Stimulated activated CD4-positive, alpha-beta T cell treated with anti-CD3 and anti-CD28 coated beads, Interleukin-15, amount 100 ng/mL, for 1 hour (primary cell): ENCODE data around the gene MTHFD2.
"Not testable (repeated sequence)": the region's sequence is repeated elsewhere in the genome, so short reads cannot be mapped to it uniquely, and the experiment has no call there.

Experiments used
- DNase-seq, 2 donors: peaks; one replicate each; pipeline ENCODE4 v3.0.0-alpha.2; 2020; ENCODE audit warnings: low read depth in 1 of 2, low spot score in 1 of 2

Gene MTHFD2

DNA sequence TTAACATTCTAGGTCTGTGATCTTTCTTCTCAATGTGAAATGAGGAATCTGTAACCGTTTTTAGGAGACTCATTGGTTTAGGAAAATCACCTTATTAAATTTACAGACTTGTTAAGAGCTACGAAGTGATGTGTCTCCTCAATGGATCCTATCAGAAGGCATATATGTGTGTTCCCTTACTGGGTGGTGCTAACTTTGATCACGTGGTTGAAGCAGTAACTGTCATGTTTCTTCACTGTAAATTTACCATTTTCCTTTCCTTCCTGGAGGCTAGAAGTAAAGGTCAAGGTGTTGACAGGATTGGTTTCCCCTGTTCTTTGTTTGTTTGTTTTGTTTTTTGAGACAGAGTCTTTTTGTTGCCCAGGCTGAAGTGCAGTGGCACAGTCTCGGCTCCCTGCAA is 1.4 kb upstream of the MTHFD2 start:
- DNase-seq, result no peak

DNA sequence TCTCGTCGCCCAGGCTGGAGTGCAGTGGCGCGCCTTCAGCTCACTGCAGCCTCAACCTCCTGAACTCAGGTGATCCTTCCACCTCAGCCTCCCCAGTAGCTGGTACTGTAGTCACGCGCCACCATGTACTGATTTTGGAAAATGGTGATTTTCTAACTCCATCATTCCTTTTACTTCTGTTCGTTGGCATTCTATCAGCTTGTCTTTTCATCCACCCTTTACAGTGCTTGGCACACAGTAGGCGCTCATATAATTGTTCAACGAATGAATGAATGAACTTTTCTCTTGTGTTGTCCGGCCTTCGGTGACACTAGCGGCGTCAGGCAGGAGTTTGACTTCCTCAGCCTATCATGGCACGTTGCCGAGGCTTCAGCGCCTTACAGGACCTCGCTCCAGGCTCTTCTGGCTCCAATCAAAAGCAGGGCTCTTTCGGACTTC is 373 bp upstream of the MTHFD2 start:
- DNase-seq, result no peak

DNA sequence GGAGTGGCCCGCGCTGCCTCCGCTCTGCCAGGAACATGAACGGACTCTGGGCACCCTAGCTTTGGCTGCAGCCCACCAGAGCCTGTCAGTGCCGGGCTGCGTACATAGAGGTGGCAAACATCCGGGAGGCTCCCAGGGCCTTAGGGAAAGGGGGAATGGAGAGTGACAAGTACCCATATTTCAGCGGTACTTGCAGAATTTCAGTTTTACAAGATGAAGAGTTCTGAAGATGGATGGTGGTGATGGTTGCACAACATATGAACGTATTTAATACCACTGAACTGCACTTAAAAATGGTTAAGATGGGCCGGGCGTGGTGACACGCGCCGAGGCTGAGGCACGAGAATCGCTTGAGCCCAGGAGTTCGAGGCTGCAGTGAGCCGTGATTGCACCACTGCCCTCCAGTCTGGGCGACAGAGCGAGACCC is 873 bp downstream of the MTHFD2 start:
- DNase-seq, result no peak

DNA sequence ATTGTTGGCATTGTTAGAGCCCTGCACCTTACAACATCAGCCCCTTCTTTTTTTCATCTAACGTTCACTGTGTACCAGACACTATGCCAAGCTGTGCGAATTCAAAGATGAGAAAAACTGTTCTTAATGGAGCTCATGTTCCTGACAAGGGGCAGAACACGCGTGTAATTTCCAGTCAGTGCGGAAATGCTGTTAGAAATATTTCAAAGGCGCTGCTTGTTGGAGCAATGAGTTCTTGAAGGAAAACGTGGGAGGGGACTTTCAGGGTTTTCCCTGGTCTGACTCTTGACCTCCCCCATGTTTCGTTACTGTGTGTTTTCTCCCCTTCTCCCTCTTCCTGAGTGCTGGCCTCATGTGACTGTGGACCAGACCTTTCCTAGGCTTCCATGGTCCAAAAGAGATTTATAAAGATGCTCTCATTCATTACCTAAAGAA is 1.5 kb downstream of the MTHFD2 start:
- no peak for DNase-seq

DNA sequence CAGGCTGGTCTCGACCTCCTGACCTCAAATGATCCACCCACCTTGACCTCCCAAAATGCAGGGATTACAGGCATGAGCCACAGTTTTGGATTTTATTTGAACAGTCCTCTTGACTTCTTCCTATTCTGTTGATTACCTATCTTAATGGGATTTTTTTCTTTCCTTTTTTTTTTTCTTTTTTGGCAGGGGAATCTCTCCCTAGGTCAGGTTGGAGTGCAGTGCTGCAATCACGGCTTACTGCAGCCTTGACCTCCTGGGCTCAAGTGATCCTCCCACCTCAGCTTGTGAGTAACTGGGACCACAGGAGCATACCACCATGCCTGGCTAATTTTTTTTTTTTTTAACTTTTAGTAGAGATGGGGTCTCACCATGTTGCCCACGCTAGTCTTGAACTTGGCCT is 2.8 kb downstream of the MTHFD2 start:
- DNase-seq, result no peak

DNA sequence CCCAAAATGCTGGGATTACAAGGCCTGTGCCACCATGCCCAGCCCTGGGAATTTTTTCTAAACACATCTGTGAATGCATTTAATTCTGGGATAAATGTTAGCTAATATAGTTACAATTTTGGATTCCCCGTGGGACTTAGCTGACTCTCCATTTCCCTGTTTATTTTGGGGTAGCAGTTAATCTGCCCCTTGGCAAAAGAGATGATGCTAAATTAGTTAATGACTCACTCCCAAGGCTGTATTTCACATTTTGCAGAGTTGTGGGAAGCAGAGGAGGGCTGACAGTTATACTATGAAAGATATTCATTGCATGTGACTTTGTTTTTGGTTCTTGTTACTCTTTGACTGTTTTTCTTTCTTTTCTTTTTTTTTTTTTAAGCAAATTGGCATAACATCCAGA is 3.2 kb downstream of the MTHFD2 start:
- no peak for DNase-seq

DNA sequence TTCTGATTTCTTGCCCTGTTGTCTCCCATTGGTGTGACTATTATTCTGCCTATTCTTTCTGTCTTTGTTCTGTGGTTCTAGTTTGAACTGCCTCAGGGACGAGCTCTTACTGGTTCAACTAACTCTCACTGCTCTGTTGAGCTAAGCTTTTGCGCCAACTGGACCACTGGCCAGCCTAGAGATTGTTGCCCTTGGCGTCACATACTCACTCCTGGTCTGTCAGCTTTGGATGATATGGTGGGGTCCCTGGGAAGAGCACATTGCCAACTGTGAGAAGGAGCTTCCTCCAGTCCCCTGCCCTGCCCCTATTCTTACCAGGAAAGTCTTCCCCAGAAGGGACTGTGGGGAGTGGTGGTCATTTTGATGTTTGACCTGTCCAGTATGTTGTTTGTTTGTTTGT is 6.0 kb downstream of the MTHFD2 start:
- DNase-seq, result no peak

DNA sequence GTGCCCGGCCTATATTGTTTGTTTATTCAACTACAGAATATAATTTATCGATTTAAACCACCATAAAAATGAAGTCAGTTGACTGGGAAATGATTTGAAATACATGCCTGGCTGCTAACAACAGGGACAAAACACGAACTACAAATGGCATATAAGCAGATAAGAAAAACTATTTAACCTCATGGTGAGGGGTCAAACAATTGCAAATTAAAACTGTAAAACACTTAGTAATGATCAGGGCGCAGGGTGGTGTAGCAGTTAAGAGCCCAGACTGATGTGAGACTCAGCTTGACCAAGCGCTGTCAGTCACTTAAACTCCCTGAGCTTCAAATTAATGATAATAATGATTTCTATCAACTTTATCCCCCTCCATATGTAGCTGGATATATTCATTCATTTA is 6.7 kb downstream of the MTHFD2 start:
- no peak for DNase-seq

DNA sequence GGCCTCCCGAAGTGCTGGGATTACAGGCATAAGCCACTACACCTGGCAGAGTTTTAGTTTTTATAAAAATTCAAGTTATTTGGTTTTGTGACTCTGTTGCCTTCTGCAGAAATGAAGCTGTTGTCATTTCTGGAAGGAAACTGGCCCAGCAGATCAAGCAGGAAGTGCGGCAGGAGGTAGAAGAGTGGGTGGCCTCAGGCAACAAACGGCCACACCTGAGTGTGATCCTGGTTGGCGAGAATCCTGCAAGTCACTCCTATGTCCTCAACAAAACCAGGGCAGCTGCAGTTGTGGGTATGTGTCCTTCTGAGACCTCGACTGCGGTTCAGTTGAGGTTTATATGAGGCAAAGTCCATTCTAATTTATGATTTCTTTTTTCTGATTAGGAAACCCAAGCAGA is 7.2 kb downstream of the MTHFD2 start:
- no peak for DNase-seq

DNA sequence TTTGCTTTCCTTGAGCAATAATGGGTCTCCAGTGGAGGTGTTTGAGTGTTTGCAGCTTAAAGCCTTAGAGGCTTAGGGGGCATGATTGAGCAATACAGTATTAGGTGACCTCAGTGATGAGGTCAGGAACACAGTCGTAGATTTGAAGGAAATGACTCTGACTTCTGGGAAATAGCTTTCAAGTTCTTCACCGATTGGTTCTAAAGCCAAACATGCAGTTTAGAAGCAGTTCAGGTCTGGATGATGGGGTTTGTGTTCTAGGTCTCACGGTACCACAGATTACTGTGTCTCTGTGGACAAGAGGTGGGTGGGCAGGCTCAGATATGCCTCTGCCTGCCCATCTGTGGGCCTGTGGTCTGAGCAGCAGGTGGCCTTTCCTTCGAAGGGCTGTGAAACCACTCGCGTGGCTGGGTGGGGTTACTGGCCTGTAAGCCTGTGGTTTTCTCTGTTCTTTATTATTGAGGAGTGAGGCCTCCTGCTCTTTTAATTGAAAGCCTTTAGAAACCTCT is 7.8 kb downstream of the MTHFD2 start:
- no peak for DNase-seq

DNA sequence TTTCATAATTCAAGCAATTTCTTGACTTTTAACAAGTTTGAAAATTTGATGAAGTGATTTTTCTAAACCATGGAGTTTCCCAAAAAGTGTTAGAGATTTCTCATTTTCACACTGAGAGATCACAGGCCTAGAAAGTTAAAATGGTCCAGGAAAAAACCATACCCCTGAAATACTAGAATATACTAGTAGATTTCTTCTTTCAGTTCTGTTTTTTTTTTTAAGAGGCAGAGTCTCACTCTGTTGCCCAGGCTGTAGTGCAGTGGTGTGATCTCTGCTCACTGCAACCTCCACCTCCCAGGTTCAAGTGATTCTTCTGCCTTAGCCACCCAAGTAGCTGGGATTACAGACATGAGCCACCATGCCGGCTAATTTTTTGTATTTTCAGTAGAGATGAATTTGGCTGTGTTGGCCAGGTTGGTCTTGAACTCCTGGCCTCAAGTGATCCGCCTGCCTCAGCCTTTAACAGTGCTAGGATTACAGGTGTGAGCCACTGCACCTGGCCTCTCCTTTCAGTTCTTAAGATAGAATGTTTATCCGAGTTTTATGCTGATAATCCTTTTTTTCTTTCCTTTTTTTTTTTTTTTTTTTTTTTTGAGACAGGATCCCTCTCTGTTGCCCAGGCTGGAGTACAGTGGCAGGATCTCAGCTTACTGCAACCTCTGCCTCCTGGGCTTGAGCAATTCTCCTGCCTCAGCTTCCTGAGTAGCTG is 14.4 kb downstream of the MTHFD2 start:
- no peak for DNase-seq

DNA sequence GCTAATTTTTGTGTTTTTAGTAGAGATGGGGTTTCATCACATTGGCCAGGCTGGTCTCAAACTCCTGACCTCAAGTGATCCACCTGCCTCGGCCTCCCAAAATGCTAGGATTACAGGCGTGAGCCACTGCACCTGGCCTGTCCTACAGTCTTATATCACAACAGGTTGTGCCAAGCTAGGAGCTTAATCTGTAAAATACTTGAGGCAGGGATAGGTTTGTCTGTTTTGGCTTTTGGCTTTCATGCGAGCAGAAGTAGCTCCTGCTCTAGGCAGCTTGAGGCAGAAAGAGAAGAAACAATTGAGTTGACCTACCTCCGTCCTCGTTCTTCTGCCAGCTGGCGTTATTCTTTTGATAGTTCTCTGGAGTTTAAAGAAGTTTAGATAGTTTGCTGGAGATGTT is 17.4 kb downstream of the MTHFD2 start:
- DNase-seq, result not testable (repeated sequence)

DNA sequence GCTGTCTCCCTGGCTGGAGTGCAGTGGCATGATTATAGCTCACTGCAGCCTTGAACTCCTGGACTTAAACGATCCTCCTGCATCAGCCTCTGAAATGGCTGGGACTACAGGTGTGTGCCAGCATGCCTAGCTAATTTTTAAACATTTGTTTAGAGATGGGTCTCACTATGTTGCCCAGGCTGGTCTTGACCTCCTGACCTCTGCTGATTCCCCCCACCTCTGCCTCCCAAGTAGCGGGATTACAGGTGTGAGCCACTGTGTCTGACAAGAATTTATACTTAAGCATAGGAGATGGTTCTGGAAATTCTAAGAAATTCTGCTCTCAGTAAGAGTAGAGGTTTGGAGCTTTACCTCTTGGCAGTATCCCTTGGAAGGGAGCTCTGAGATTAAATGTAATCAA is 18.2 kb downstream of the MTHFD2 start:
- no peak for DNase-seq

DNA sequence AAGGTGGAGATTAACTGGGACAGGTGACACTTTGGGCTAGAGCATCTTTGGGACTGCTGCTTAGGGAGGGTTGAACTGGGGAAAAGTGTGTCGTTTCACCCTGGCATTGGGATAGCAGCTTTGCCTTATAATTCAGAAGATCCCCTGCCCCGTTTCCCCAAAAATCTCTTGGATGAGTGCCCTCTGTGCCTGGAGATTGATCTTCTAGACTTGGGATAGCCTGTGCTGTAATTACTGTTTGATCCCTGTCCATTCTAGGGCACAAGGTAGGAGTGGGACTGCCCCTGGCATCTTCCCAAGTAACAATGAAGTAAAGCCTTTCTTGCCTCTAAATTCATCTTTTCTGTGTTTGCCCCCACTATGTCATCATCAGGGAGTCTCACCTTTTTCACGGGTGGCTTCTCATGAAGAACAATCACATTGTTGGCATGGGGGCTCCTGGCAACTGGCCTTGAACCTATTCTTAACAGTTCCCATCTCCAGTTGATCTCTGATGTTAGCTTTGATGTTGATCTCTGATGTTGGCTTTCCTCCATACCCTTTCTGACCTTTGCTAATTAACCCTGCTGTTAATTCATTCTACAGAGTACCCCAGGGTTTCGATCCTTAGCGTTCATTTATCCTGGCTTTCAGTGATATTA is 21.6 kb downstream of the MTHFD2 start:
- no peak for DNase-seq

DNA sequence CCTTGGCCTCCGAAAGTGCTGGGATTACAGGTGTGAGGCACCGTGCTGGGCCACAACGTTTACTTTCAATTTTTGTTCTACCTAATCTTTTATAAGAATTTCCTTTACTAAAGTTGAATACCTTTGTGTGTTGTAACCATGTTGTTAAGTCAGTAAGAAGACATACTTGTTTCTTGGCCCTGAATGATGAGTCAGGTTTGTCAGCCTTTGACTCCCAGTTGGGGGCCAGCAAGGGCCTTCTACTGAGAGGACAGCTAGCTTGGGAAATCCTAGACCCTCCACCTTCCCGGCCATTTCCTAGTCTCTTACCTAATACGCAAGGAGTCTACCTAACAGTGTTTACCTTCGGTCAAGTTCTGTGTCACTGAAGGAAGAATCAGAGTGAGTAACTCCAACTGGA is 22.7 kb downstream of the MTHFD2 start:
- no peak for DNase-seq

DNA sequence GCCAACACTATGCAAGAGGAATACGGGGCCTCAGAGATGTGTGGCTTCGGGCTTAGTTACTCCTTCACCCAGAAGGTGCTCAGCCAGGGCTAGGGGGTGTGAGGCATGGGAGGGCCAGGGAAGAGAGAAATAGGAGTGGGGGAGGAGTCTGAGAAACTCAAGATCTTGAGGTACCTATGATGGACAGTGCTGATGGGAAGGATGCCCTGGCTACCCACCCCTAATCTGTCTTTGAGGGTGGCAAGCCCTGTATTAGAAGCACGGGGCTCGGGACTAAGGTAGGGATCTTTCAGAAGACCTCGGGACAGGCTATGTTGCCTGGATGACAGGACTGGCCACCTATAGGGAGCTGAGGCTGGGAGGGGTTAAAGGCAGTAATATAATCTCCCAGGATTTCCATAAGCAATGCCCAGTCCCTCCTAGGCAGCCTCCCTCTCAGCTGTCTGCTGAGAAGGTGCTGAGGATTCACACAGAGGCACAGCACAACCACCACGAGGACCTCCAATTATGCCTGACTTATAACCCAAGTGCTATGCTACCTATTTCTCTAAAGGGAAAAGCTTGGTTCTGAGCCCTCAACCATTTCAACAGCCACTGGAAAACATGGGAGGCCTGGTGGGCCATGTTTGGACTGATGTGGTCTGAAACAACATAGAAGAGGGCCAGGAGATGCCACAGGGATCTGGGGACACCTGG is 23.3 kb downstream of the MTHFD2 start:
- no peak for DNase-seq

DNA sequence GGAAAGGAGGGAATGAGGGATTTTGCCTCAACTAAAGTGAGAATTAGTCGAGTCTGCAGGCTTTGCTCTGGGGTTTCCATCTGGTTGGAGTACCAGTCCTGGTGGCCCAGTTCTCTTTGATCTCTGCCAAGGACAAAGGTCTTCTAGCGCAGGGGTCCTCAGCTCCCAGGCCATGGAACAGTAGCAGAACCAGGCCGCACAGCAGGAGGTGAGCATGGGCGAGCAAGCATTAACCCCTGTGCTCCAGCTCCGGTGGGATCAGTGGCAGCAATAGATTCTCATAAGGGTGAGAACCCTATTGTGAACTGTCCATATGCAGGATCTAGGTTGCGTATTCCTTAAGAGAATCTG is 23.9 kb downstream of the MTHFD2 start:
- no peak for DNase-seq

DNA sequence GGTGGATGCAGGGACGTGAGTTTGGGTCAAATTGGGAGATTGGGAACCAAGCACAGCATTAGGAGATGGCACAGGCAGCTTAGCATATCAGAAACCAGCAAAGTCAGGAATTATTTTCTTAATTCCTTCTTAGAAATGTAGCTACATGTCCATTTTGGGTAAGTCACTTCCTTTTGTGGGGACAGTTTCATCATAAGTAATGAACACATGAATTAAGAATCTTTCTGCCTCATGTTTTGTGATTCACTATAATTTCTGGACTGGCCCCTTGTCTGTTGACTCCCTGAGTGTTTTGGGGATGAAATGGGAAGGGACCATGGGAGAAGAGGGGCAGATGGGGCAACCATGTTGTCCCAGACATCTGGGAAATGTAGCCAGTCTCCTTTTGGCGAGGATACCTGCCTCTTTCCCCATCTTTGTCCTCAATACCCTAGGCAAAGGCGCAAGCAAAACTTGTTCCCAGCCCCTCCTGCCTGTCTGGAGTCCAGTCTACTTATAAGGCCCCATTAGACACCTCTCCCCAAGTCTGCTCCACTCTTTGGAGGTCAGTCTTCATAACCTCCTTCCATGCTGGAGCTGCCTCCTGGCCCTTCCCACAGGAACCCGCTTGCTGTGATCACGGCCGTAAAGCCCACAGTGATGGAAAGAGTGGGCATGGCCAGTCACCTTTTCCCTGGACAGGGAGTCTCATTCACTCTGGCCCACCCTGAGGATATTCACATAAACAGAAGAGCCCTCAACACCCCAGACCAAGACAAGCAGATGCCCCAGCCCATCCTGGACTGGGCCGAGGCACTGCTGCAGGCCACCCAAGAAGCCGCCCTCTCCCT is 25.7 kb downstream of the MTHFD2 start:
- DNase-seq, result no peak

DNA sequence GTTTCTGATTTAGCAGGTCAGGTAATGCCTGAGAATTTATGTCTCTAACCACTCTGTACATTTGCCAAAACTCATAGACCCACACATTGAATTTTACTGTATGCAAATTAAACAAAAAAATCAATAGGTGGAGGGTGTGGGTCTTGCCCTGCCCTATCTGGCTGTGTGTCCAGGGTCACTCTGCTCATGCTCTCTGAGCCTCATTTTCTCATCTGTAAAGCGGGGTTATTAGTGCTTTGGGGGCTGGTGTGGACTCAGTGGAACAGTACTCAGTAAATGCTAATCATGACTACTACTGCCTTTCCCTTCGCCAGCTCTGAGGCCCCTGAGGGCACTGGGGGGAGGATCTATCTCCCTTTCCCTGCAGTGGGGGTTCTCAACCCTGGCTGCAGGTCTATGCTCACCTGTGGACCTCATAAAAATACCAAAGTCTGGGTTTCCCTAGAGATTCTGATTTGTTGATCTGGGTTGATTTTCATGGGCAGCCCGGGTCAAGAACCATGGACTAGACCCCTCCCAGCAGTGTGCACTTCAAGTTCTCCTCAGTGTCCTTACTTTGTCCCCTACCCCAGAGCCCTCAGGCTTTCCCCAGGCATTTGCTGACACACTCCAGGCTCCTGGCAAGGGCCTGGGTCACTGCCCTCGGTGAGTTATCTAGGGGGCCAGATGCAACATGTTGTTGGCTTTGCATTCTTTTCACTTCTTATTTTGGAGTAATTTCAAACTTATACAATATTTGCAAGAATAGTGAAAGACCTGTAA is 27.5 kb downstream of the MTHFD2 start:
- DNase-seq, result no peak

DNA sequence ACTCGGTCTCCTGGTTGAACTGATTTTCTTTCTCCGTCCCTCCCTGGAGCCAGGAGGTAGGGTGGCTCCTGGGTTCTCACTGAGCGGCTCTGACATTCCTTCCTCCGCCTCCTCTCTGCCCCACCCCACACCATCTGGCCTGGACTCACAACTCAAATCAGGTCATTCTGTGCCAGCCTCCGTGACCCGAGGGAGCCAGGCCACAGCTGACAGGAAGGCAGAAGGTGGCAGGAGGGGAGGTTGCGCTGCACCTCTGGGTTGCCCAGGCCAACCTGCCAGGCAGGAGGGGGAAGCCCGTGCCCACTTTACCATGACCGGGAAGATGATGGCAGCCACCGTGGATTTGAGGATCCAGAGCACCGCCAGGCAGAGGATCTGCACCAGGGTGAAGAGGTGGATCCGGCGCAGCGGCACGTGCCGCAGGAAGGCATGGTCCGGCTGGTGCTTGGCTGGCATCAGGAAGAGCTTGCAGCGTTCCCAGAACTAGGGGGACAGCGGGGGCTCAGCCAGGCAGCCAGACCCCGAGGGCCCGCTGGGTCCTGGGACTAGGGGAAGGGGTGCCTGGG is 28.3 kb downstream of the MTHFD2 start:
- DNase-seq, result no peak
